ENCODE data around the gene FERMT2. TPM values are rescaled to one million over a fixed set of nuclear protein-coding genes. Genes with fewer than 3 reads are reported as not detected.

FERMT2 gene
- total and polyA plus RNA-seq, 2 donors from 2014 or later: 46.2 to 78.2 TPM

DNA sequence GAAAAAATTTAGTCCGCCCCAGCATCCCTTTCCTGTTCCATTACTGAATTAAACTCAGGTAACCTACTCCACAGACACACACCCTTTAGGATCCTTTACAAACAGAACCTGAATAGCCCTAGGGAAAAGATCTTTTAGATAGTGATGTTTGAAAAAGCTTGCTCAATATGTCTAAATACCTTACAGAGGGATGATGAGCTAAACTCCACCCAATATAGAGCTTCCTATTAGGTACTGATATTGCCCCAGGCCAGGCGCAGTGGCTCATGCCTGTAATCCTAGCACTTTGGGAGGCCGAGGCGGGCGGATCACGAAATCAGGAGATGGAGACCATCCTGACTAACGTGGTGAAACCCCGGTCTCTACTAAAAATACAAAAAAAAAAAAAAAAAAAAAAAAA lies 50.1 kb downstream of the FERMT2 start:
- H3K9ac ChIP-seq (ENCODE audit: low read length in 3 of 3): no peak overlapping the region
- H3K9me3 ChIP-seq (ENCODE audit: control insufficient read depth in 2 of 3, insufficient read depth in 1 of 3, low read length in 3 of 3): no peaks in the 10 kb centered on the region
- no peak overlapping the region for H3K27ac ChIP-seq (ENCODE audit: low read depth in 2 of 2, low read length in 2 of 2)
- DNase-seq (no peak), FAIRE-seq (no peak)
- peaks cover 0 to 7% (median 3%) of the 10 kb centered on the region in 3 donors for H3K36me3 ChIP-seq (ENCODE audit: control insufficient read depth in 2 of 3, insufficient read depth in 3 of 3, low read length in 3 of 3)
- intact Hi-C loops (cut with DNase I): no loop called here
- H3K27me3 ChIP-seq (ENCODE audit: control insufficient read depth, insufficient read depth, low read length): no peaks in the 10 kb centered on the region
- no peak for TF ChIP-seq CTCF (IDR thresholded peaks at IDR 0.05; ENCODE audit: borderline replicate concordance, extremely low read depth, insufficient read depth)
- no peak overlapping the region for H3K4me3 ChIP-seq (ENCODE audit: low read length in 3 of 3)
- peaks cover 0 to 3% (median 0%) of the 10 kb centered on the region in 3 donors for H3K4me1 ChIP-seq (ENCODE audit: control insufficient read depth in 2 of 3, insufficient read depth in 2 of 3, low read depth in 1 of 3, low read length in 3 of 3)

DNA sequence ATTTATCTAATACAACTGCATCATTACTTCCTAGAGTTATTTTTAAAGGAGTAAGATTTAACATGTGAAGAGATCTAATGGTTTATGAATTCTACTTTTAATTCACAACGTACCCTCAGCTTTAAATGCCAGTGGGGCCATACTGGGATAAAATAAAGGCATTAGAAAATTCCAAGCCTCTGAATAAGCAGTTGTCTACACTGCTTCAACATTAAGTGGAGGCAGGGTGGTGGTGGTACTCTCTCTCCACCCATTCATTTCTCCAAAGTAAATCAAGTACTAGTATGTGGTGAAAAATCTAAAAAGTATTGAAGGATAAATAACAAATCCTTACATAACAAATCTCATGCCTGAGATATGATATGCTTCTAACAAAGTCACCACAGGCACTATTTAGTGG lies 52.4 kb downstream of the FERMT2 start:
- no peak overlapping the region for H3K27ac ChIP-seq (ENCODE audit: low read depth in 2 of 2, low read length in 2 of 2)
- H3K9me3 ChIP-seq (ENCODE audit: control insufficient read depth in 2 of 3, insufficient read depth in 1 of 3, low read length in 3 of 3): no peaks in the 10 kb centered on the region
- intact Hi-C loops (cut with DNase I): no loop called here
- no peak overlapping the region for H3K4me3 ChIP-seq (ENCODE audit: low read length in 3 of 3)
- no peak for TF ChIP-seq CTCF (IDR thresholded peaks at IDR 0.05; ENCODE audit: borderline replicate concordance, extremely low read depth, insufficient read depth)
- H3K4me1 ChIP-seq (ENCODE audit: control insufficient read depth in 2 of 3, insufficient read depth in 2 of 3, low read depth in 1 of 3, low read length in 3 of 3): no peaks in the 10 kb centered on the region
- no peak overlapping the region for H3K9ac ChIP-seq (ENCODE audit: low read length in 3 of 3)
- DNase-seq (no peak), FAIRE-seq (no peak)
- no peaks in the 10 kb centered on the region for H3K27me3 ChIP-seq (ENCODE audit: control insufficient read depth, insufficient read depth, low read length)
- H3K36me3 ChIP-seq (ENCODE audit: control insufficient read depth in 2 of 3, insufficient read depth in 3 of 3, low read length in 3 of 3): peaks cover 0 to 7% (median 3%) of the 10 kb centered on the region in 3 donors

DNA sequence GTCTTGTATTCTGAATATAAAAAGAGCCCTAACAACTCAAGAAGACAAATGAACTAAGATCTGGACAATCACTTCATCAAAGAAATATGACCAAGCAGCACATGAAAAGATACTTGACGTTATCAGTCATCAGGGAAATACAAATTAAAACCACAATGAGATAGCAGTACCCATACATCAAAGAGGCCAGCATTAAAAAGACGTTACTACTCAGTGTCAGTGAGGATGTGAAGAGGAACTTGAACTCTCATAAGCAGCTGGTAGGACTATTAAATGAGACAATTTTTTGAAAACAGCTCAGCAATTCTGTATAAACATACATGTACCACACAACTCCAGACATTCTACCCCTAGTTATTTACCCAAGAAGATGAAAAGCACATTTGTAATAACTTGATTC lies 55.9 kb downstream of the FERMT2 start:
- Histone ChIP-seq H3K27me3 (ENCODE audit: control insufficient read depth, insufficient read depth, low read length) (no peaks in the 10 kb centered on the region), H3K4me3 (ENCODE audit: low read length in 3 of 3) (no peak overlapping the region), H3K36me3 (ENCODE audit: control insufficient read depth in 2 of 3, insufficient read depth in 3 of 3, low read length in 3 of 3) (peaks cover 0 to 13% (median 0%) of the 10 kb centered on the region in 3 donors), H3K4me1 (ENCODE audit: control insufficient read depth in 2 of 3, insufficient read depth in 2 of 3, low read depth in 1 of 3, low read length in 3 of 3) (no peaks in the 10 kb centered on the region), H3K9me3 (ENCODE audit: control insufficient read depth in 2 of 3, insufficient read depth in 1 of 3, low read length in 3 of 3) (no peaks in the 10 kb centered on the region), H3K27ac (ENCODE audit: low read depth in 2 of 2, low read length in 2 of 2) (no peak overlapping the region), H3K9ac (ENCODE audit: low read length in 3 of 3) (no peak overlapping the region)
- FAIRE-seq (no peak), DNase-seq (no peak)
- intact Hi-C loops (cut with DNase I): no loop called here
- TF ChIP-seq CTCF (IDR thresholded peaks at IDR 0.05; ENCODE audit: borderline replicate concordance, extremely low read depth, insufficient read depth): no peak

DNA sequence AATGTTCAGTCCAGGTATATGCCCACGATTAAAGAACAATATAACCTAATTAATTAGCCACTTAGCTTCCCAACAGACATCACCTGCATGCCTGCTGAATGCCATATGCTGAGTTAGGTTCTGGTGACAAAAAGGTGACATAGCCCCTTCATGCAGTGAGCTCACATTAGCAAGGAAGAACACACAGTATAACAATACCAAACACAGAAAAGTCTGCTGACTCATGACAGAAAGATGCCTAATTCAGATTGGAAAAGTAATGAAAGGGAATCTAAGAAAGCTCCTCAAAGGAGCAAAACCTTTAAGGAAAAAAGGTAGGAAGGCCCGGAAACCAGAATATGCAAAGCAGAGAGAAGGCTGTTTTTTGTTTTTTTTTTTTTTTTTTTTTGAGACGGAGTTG lies 59.0 kb downstream of the FERMT2 start:
- intact Hi-C loops (cut with DNase I): no loop called here
- Histone ChIP-seq H3K27me3 (ENCODE audit: control insufficient read depth, insufficient read depth, low read length) (no peaks in the 10 kb centered on the region), H3K36me3 (ENCODE audit: control insufficient read depth in 2 of 3, insufficient read depth in 3 of 3, low read length in 3 of 3) (peaks cover 2 to 13% (median 3%) of the 10 kb centered on the region in 3 donors), H3K27ac (ENCODE audit: low read depth in 2 of 2, low read length in 2 of 2) (no peak overlapping the region), H3K9me3 (ENCODE audit: control insufficient read depth in 2 of 3, insufficient read depth in 1 of 3, low read length in 3 of 3) (no peaks in the 10 kb centered on the region), H3K4me3 (ENCODE audit: low read length in 3 of 3) (no peak overlapping the region), H3K4me1 (ENCODE audit: control insufficient read depth in 2 of 3, insufficient read depth in 2 of 3, low read depth in 1 of 3, low read length in 3 of 3) (no peaks in the 10 kb centered on the region), H3K9ac (ENCODE audit: low read length in 3 of 3) (no peak overlapping the region)
- DNase-seq (no peak), FAIRE-seq (no peak)
- no peak for TF ChIP-seq CTCF (IDR thresholded peaks at IDR 0.05; ENCODE audit: borderline replicate concordance, extremely low read depth, insufficient read depth)

Data from kidney (tissue), 14 donors.